ENCODE results near the gene DDR1.

The DDR1 gene

DNA sequence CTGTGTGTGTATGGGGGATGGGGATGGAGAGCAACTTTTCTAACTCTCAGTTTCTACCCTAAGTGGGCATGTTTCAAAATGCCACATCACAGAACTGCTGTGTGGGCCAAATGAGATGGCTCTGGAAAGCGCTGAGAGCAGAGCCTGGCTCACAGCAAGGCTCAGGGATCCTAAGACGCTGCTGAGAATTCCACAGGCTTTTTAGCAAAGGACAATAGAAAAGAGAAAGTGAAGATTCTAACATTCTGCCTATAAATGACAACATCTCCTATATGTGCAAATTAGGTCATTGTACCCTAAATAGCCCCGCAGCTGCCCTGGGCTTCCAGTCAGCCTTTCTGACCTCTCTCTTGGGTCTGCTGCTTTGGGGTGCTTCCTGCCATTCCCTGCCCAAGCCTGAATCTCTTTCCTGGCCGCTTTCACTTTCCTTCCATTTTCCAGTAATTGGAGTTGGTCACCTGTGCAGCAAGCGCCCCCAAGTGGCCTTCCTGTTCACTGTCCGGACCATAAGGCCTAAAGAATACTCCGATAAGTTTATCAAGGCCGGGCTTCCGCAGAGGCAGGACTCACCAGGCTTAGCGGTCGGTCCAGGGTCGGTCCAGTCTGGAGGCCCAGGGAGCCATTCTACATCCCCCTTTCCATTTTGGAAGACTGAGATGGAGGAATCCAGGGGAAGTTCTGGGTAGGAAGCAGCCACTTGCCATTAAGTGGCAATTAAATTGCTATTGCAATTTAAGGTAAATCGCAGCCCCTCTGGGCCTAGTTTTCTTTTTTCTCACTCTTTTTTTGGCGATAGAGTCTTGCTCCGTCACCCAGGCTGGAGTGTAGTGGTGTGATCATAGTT is 6.7 kb upstream of the DDR1 start:
- in situ Hi-C loops (cut with HindIII; ENCODE audit: low pct_ligation_motif_present, low sequenced_read_pairs), result no loop called here
- Histone ChIP-seq H3K4me3 (ENCODE audit: low read depth, low read length) (peak overlapping the region; percentile 47), H3K27me3 (replicated peaks) (no peaks in the 10 kb centered on the region), H3K27ac (peak overlapping the region; percentile 9), H3K36me3 (replicated peaks) (no peaks in the 10 kb centered on the region)
- DNase-seq, result peak; percentile 87
- TF ChIP-seq, protein P1, sequence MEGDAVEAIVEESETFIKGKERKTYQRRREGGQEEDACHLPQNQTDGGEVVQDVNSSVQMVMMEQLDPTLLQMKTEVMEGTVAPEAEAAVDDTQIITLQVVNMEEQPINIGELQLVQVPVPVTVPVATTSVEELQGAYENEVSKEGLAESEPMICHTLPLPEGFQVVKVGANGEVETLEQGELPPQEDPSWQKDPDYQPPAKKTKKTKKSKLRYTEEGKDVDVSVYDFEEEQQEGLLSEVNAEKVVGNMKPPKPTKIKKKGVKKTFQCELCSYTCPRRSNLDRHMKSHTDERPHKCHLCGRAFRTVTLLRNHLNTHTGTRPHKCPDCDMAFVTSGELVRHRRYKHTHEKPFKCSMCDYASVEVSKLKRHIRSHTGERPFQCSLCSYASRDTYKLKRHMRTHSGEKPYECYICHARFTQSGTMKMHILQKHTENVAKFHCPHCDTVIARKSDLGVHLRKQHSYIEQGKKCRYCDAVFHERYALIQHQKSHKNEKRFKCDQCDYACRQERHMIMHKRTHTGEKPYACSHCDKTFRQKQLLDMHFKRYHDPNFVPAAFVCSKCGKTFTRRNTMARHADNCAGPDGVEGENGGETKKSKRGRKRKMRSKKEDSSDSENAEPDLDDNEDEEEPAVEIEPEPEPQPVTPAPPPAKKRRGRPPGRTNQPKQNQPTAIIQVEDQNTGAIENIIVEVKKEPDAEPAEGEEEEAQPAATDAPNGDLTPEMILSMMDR (IDR thresholded peaks at IDR 0.05; ENCODE audit: low read depth, low read length, missing control alignments), result peak; percentile 94

DNA sequence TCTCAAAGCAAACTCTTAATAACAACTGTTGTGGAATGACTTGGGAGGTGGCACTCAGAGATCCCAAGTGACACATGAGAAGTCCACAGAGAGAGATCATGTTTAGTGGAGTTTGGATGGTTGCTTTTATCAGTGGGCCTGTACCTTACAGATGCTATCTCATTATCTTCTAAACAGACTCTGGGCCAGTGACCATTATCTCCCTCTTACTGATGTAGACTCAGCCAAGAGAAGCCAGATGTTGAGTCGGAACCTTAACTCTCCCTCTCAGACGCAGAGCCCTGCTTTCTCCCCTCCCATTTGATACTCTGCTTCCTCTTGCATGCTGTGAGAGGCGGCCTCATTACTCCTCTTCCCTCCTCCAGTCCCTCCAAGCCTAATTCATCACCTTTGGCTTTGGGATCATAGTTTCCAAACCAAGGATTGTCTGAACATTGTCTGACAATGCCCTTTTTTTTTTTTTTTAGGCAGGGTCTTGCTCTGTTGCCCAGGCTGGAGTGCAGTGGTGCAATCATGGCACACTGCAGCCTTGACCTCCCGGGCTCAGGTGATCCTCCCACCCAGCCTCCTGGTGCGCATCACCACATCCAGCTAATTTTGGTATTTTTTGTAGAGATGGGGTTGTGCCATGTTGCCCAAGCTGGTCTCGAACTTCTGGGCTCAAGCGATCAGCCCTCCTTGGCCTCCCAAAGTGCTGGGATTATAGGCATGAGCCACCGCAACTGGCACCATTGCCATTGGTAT is 4.5 kb upstream of the DDR1 start:
- H3K36me3 ChIP-seq (replicated peaks), result no peaks in the 10 kb centered on the region
- in situ Hi-C loops (cut with HindIII; ENCODE audit: low pct_ligation_motif_present, low sequenced_read_pairs), result no loop called here
- TF ChIP-seq, protein P1 (IDR thresholded peaks at IDR 0.05; ENCODE audit: low read depth, low read length, missing control alignments), result no peak

DNA sequence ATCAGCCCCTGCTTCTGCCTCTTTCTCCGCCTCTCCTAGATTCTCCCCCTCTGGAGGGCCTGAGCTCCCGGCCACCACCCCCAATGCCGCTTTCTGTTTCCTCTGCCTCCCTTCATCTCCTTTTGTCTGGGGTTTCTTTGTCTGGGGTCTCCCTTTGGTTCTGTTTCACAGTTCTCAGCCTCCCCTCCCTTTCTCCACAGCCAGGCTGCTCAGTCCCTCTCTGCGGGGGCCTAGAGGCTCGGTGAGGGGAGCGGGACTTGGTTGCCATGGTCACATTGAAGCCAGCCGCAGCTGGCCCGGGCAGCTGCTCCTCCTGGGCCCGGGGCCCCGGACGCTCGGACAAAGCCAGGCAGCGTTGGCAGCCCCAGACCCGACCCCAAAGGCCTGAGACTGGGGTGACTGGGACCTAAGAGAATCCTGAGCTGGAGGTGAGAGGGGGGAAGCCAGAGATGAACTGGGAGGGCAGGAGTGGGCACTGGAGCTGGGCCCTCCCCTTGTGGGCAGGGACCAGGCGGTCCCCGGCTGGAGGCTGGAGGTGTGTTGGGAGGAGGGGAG is 3.5 kb upstream of the DDR1 start:
- H3K27ac ChIP-seq, result no peak overlapping the region
- H3K4me3 ChIP-seq (ENCODE audit: low read depth, low read length), result no peak overlapping the region
- TF ChIP-seq, protein P1 (IDR thresholded peaks at IDR 0.05; ENCODE audit: low read depth, low read length, missing control alignments), result no peak
- no peaks in the 10 kb centered on the region for H3K36me3 ChIP-seq (replicated peaks)
- DNase-seq, result no peak
- H3K27me3 ChIP-seq (replicated peaks), result no peaks in the 10 kb centered on the region
- in situ Hi-C loops (cut with HindIII; ENCODE audit: low pct_ligation_motif_present, low sequenced_read_pairs), result no loop called here

More for the DNA sequence above, 4.5 kb upstream of the DDR1 start:
- no peak overlapping the region for H3K27ac ChIP-seq
- DNase-seq, result no peak
- no peaks in the 10 kb centered on the region for H3K27me3 ChIP-seq (replicated peaks)
- H3K4me3 ChIP-seq (ENCODE audit: low read depth, low read length), result no peak overlapping the region

DNA sequence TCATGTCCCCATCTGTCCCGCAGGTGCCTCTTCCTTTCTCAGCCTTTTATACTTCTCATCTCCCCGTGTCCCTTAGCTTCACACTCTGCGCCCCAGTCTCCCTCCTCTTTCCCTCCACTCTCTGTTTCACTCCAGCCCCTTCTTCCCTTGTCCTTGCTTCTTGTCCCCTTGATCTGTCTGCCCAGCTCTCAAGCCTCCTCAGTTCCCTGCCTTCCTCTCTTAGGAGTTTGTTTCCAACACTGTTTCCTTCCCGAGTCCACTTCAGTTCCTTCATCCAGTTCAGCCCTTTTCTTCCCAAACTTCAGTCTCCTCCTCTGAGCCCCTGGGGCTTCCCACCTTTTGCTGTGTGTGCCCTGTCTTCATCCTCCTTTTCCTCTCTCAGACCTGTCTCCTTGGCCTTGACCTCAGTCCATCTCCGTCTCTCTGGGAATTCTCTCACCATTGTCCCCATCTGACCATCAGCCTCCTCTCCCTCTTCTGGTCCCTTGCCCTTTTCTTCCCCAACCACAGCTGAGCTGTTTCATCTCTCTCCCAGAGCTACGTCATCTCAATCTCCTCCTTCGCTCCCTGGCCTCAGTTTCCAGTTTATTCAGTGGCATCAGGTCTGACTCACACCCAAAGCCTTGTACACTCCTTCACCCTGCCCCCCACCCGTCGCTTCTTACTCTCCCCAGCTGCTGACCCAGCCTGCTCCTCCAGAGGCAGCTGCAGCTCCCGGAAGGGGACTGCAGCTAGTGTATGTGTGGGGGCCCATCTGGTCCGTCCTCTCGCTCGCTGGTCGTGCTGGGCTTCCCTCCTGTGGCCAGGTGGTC is 2.7 kb upstream of the DDR1 start:
- TF ChIP-seq, protein P1 (IDR thresholded peaks at IDR 0.05; ENCODE audit: low read depth, low read length, missing control alignments), result no peak
- H3K4me3 ChIP-seq (ENCODE audit: low read depth, low read length), result no peak overlapping the region
- no peak overlapping the region for H3K27ac ChIP-seq

DNA sequence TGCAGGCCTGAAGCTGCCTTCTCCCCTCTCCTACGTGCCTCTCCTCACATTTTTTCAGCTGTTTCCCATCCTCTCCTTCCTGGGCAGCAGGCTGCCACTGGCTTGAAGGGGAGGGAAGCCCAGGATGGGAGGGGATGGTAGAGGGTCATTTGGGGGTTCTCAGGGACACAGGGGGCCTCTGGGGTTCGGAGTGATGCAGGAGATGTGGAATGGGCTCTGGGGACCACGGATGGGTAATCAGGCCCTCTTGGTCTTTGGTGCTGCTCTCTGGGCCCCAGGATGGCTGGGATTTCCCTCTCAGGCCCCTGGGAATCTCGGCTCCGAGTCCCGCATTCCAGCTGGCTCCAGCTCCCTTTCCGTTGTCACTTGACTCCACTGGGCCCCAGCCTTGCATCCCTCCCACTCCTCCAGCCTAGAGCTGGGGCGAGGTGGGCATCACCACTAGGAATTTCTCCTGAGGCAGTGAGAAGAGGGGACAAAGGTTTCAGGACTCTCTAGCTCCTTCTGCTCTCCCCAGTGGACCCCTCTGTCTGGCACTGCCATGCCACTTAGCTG is 2.0 kb upstream of the DDR1 start:
- no peaks in the 10 kb centered on the region for H3K36me3 ChIP-seq (replicated peaks)
- H3K4me3 ChIP-seq (ENCODE audit: low read depth, low read length), result no peak overlapping the region
- DNase-seq, result no peak
- in situ Hi-C loops (cut with HindIII; ENCODE audit: low pct_ligation_motif_present, low sequenced_read_pairs), result no loop called here
- no peaks in the 10 kb centered on the region for H3K27me3 ChIP-seq (replicated peaks)
- TF ChIP-seq, protein P1 (IDR thresholded peaks at IDR 0.05; ENCODE audit: low read depth, low read length, missing control alignments), result no peak
- H3K27ac ChIP-seq, result no peak overlapping the region

More for the DNA sequence above, 2.7 kb upstream of the DDR1 start:
- in situ Hi-C loops (cut with HindIII; ENCODE audit: low pct_ligation_motif_present, low sequenced_read_pairs), result no loop called here
- DNase-seq, result peak; percentile 15
- Histone ChIP-seq H3K27me3 (replicated peaks) (no peaks in the 10 kb centered on the region), H3K36me3 (replicated peaks) (no peaks in the 10 kb centered on the region)

All from brain microvascular endothelial cell (primary cell).